HCT116 (cell line): ENCODE data around the gene SH2D2A. TPM values are rescaled to one million over a fixed set of nuclear protein-coding genes. Genes with fewer than 3 reads are reported as not detected.

Experiments
- ATAC-seq: fragments of 200-7000 bp; cut with Tn5 transposase; 2 replicates; pipeline ENCODE4 v1.9.1; 2020; ENCODE audit warnings: mild to moderate bottlenecking, moderate library complexity
- BruUV-seq: library from RNA; stranded (reverse); fragments of 400-500 nt; replicated peaks from 2 replicates; lab custom pipeline; 2021; lab: Mats Ljungman, UMichigan
- CTCF ChIA-PET: fragments of 300-600 bp; sonication (Branson Sonifier 250); formaldehyde crosslinking; loops from one replicate; lab custom pipeline; 2021; ENCODE audit warnings: antibody characterized with exemption; lab: Charles Lee
- POLR2A ChIA-PET: fragments of 300-600, 350-600 bp; sonication (Branson Sonifier 250); formaldehyde crosslinking; loops from one replicate; lab custom pipeline; 2021; ENCODE audit warnings: antibody characterized with exemption; lab: Charles Lee
- RAD21 ChIA-PET, 2 experiments: fragments of 300-600 bp; sonication (Branson Sonifier 250); formaldehyde crosslinking; loops; one replicate each; lab custom pipeline; 2023; ENCODE audit warnings: low total read pairs in 2 of 2; ENCODE audit not compliant: uncharacterized antibody in 2 of 2, unreplicated experiment in 2 of 2, low non-redundant PET in 1 of 2; lab: Charles Lee
- DNase-seq: peaks from one replicate; pipeline ENCODE4 v3.0.0-alpha.2; 2010; ENCODE audit warnings: low read depth, low spot score
- H2AFZ ChIP-seq: fragments of 200-600 bp; shearing (Covaris generic), sonication (generic); 2 replicates; pipeline ENCODE4 v1.6.1; 2017; ENCODE audit warnings: low read depth, mixed run types, mixed read lengths, antibody characterized with exemption, low read length; ENCODE audit not compliant: poor library complexity, severe bottlenecking
- H3K27ac ChIP-seq: 2 replicates; pipeline ENCODE4 v1.5.1; 2012; ENCODE audit warnings: low read depth, low read length
- H3K27me3 ChIP-seq: fragments of 200-600 bp; sonication (generic); 2 replicates; pipeline ENCODE4 v1.6.1; 2016; ENCODE audit warnings: mixed run types, low read length, mixed read lengths; ENCODE audit not compliant: insufficient read depth
- H3K36me3 ChIP-seq, 2 experiments: fragments of 200-500 bp in 1 of 2; fragments of 200-600 bp in 1 of 2; sonication (Bioruptor generic) in 1 of 2; sonication (generic) in 1 of 2; 2 replicates each; pipeline versions ENCODE4 v1.5.1 to v1.6.1; 2014 to 2016; ENCODE audit warnings: low read length in 2 of 2, inconsistent platforms in 1 of 2, mixed read lengths in 1 of 2, mixed run types in 1 of 2; ENCODE audit not compliant: insufficient read depth in 2 of 2, control insufficient read depth in 1 of 2
- H3K4me1 ChIP-seq, 2 experiments: fragments of 200-600 bp in 1 of 2; sonication (generic) in 1 of 2; 2 replicates each; pipeline versions ENCODE4 v1.5.1 to v1.6.1; 2012 to 2017; ENCODE audit warnings: low read length in 2 of 2, inconsistent platforms in 1 of 2, mild to moderate bottlenecking in 1 of 2, mixed read lengths in 1 of 2, mixed run types in 1 of 2, moderate library complexity in 1 of 2; ENCODE audit not compliant: insufficient read depth in 2 of 2, control insufficient read depth in 1 of 2
- H3K4me2 ChIP-seq: fragments of 200-600 bp; sonication (generic); 2 replicates; pipeline ENCODE4 v1.6.1; 2017; ENCODE audit warnings: mixed run types, low read length, mixed read lengths
- H3K4me3 ChIP-seq, 2 experiments: fragments of 200-600 bp in 1 of 2; sonication (generic) in 1 of 2; replicated peaks in 1 of 2; 2 replicates each; pipeline ENCODE4 v1.5.1; 2011 to 2016; ENCODE audit warnings: low read length in 2 of 2, control low read depth in 1 of 2, low read depth in 1 of 2, mild to moderate bottlenecking in 1 of 2, mixed read lengths in 1 of 2, mixed run types in 1 of 2
- H3K79me2 ChIP-seq: fragments of 200-600 bp; sonication (generic); 2 replicates; pipeline ENCODE4 v1.6.1; 2017; ENCODE audit warnings: mild to moderate bottlenecking, mixed run types, low read length, moderate library complexity, mixed read lengths; ENCODE audit not compliant: insufficient read depth
- H3K9ac ChIP-seq: fragments of 200-600 bp; sonication (generic); 2 replicates; pipeline ENCODE4 v1.6.1; 2016; ENCODE audit warnings: low read length, mixed read lengths
- H3K9me2 ChIP-seq: fragments of 200-600 bp; sonication (generic), shearing (Covaris generic); 2 replicates; pipeline ENCODE4 v1.6.1; 2017; ENCODE audit warnings: mixed run types, mild to moderate bottlenecking, moderate library complexity; ENCODE audit not compliant: insufficient read depth
- H3K9me3 ChIP-seq, 2 experiments: fragments of 200-500 bp in 1 of 2; fragments of 200-600 bp in 1 of 2; sonication (Bioruptor generic) in 1 of 2; sonication (generic) in 1 of 2; 2 replicates each; pipeline ENCODE4 v1.6.1; 2014 to 2017; ENCODE audit warnings: low read length in 2 of 2, mixed read lengths in 2 of 2, inconsistent platforms in 1 of 2, low read depth in 1 of 2, mild to moderate bottlenecking in 1 of 2, mixed run types in 1 of 2, moderate library complexity in 1 of 2; ENCODE audit not compliant: control insufficient read depth in 1 of 2, insufficient read depth in 1 of 2
- H4K20me1 ChIP-seq: fragments of 200-600 bp; sonication (generic), shearing (Covaris generic); 2 replicates; pipeline ENCODE4 v1.6.1; 2017; ENCODE audit warnings: mixed run types, mild to moderate bottlenecking, moderate library complexity; ENCODE audit not compliant: insufficient read depth
- CEBPB ChIP-seq: IDR thresholded peaks from 2 replicates; pipeline ENCODE4 v1.6.1; 2012; ENCODE audit warnings: low read depth
- JUND ChIP-seq: IDR thresholded peaks from 2 replicates; pipeline ENCODE4 v1.6.1; 2012
- POLR2A ChIP-seq: IDR thresholded peaks from 2 replicates; pipeline ENCODE4 v1.7.0; 2011; ENCODE audit warnings: borderline replicate concordance; ENCODE audit not compliant: insufficient read depth, insufficient read length; ENCODE audit errors: extremely low read depth
- RAD21 ChIP-seq: IDR thresholded peaks from 2 replicates; pipeline ENCODE4 v1.6.1; 2012; ENCODE audit warnings: low read depth, mild to moderate bottlenecking
- SRF ChIP-seq: IDR thresholded peaks from 2 replicates; pipeline ENCODE4 v1.6.1; 2012; ENCODE audit warnings: low read depth
- TCF7L2 ChIP-seq: IDR thresholded peaks from 2 replicates; pipeline ENCODE4 v1.7.0; 2011; ENCODE audit warnings: borderline replicate concordance, inconsistent platforms; ENCODE audit not compliant: insufficient read depth, insufficient read length; ENCODE audit errors: extremely low read depth
- YY1 ChIP-seq: IDR thresholded peaks from 2 replicates; pipeline ENCODE4 v1.6.1; 2011; ENCODE audit warnings: low read length, low read depth, moderate library complexity, mild to moderate bottlenecking; ENCODE audit not compliant: insufficient replicate concordance; ENCODE audit errors: extremely low read depth
- ZFX ChIP-seq: fragments of 450-650 bp; IDR thresholded peaks from 2 replicates; pipeline ENCODE4 v1.6.1; 2017
- ZNF274 ChIP-seq: fragments of 200-500 bp; sonication (Bioruptor generic); IDR thresholded peaks from 2 replicates; pipeline ENCODE4 v1.6.1; 2014; ENCODE audit warnings: mild to moderate bottlenecking, low read depth, low read length, inconsistent platforms
- intact Hi-C: fragments of 100-400 bp; cut with micrococcal nuclease; formaldehyde crosslinking; loops from 2 replicates; pipeline ENCODE4 v1.10.0; 2022
- total RNA-seq: library from RNA; stranded (reverse); gene quantifications from one replicate; pipeline ENCODE4 v1.2.1, GENCODE V29; 2021; ENCODE audit not compliant: unreplicated experiment
- TF ChIP-seq, protein P1 (sequence below), 3 experiments: fragments of 200-600 bp in 1 of 3; sonication (generic) in 1 of 3; IDR thresholded peaks in 2 of 3; conservative IDR thresholded peaks in 1 of 3; 2 replicates each; pipeline ENCODE4 v1.5.1; 2012 to 2017; ENCODE audit warnings: low read depth in 2 of 3, low read length in 2 of 3, antibody characterized with exemption in 1 of 3, borderline replicate concordance in 1 of 3, control low read depth in 1 of 3, mild to moderate bottlenecking in 1 of 3, mixed read lengths in 1 of 3, mixed run types in 1 of 3, moderate library complexity in 1 of 3; ENCODE audit not compliant: insufficient read depth in 1 of 3
- TF ChIP-seq, protein P2 (sequence below): IDR thresholded peaks from 2 replicates; pipeline ENCODE4 v1.6.1; 2012; ENCODE audit warnings: low read depth
- TF ChIP-seq, protein P3 (sequence below): IDR thresholded peaks from 2 replicates; pipeline ENCODE4 v1.6.1; 2011; ENCODE audit warnings: mild to moderate bottlenecking, low read length, moderate library complexity; ENCODE audit not compliant: insufficient replicate concordance; ENCODE audit errors: extremely low read depth

Gene SH2D2A
- total RNA-seq, 1 experiment from 2014 or later: 4.8 TPM

DNA sequence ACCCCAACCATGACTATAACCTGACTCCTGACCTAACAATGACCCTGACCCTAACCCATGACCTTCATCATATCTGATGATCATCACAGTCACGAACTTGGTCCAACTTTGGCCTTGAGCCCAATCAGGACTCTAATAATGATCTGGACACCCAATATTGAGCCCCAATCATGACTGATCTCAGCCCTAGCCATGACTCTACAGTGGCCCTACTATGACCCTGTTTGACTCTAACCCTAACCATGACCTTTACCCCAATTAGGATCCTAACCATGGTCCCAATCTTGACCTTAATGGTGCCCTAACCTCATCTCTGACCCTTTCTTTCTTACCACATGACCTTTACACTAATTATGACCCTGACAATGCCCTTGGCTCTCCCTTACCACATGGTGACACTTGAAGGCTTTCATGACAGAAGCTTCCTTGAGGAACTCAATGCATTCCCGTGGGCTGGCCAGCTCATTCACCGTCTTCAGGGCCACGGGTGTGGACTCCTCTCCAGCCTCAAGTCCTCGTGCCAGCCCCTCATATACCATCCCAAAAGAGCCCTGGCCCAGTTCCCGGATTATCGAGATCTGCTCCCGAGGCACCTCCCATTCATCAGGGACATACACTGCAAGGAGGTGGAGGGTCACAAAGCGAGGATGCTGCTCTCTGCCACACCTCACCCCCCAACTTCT, 26.1 kb upstream of the SH2D2A start:
- Histone ChIP-seq H3K4me2 (no peak overlapping the region), H3K9ac (no peak overlapping the region), H3K9me3 (no peaks in the 10 kb centered on the region), H3K9me2 (no peaks in the 10 kb centered on the region), H3K27ac (no peak overlapping the region), H3K4me3 (no peak overlapping the region), H3K4me1 (no peaks in the 10 kb centered on the region), H2AFZ (no peak overlapping the region), H3K79me2 (no peaks in the 10 kb centered on the region), H3K36me3 (no peaks in the 10 kb centered on the region), H3K27me3 (no peaks in the 10 kb centered on the region), H4K20me1 (no peaks in the 10 kb centered on the region)
- ChIA-PET RAD21 (no interaction called here), POLR2A (no interaction called here), CTCF (no interaction called here)
- ATAC-seq (no peak), DNase-seq (no peak)
- TF ChIP-seq, protein P1, sequence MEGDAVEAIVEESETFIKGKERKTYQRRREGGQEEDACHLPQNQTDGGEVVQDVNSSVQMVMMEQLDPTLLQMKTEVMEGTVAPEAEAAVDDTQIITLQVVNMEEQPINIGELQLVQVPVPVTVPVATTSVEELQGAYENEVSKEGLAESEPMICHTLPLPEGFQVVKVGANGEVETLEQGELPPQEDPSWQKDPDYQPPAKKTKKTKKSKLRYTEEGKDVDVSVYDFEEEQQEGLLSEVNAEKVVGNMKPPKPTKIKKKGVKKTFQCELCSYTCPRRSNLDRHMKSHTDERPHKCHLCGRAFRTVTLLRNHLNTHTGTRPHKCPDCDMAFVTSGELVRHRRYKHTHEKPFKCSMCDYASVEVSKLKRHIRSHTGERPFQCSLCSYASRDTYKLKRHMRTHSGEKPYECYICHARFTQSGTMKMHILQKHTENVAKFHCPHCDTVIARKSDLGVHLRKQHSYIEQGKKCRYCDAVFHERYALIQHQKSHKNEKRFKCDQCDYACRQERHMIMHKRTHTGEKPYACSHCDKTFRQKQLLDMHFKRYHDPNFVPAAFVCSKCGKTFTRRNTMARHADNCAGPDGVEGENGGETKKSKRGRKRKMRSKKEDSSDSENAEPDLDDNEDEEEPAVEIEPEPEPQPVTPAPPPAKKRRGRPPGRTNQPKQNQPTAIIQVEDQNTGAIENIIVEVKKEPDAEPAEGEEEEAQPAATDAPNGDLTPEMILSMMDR (IDR thresholded peaks at IDR 0.05 in 2 of 3, conservative IDR thresholded peaks at IDR 0.05 in 1 of 3; ENCODE audit: borderline replicate concordance in 1 of 3, insufficient read depth in 1 of 3, low read depth in 2 of 3, low read length in 2 of 3): no peak
- TF ChIP-seq CEBPB (no peak), JUND (no peak), TCF7L2 (no peak), RAD21 (no peak), YY1 (no peak), SRF (no peak), POLR2A (no peak), ZNF274 (no peak), ZFX (no peak)
- TF ChIP-seq, protein P2, sequence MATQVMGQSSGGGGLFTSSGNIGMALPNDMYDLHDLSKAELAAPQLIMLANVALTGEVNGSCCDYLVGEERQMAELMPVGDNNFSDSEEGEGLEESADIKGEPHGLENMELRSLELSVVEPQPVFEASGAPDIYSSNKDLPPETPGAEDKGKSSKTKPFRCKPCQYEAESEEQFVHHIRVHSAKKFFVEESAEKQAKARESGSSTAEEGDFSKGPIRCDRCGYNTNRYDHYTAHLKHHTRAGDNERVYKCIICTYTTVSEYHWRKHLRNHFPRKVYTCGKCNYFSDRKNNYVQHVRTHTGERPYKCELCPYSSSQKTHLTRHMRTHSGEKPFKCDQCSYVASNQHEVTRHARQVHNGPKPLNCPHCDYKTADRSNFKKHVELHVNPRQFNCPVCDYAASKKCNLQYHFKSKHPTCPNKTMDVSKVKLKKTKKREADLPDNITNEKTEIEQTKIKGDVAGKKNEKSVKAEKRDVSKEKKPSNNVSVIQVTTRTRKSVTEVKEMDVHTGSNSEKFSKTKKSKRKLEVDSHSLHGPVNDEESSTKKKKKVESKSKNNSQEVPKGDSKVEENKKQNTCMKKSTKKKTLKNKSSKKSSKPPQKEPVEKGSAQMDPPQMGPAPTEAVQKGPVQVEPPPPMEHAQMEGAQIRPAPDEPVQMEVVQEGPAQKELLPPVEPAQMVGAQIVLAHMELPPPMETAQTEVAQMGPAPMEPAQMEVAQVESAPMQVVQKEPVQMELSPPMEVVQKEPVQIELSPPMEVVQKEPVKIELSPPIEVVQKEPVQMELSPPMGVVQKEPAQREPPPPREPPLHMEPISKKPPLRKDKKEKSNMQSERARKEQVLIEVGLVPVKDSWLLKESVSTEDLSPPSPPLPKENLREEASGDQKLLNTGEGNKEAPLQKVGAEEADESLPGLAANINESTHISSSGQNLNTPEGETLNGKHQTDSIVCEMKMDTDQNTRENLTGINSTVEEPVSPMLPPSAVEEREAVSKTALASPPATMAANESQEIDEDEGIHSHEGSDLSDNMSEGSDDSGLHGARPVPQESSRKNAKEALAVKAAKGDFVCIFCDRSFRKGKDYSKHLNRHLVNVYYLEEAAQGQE: no peak
- TF ChIP-seq, protein P3, sequence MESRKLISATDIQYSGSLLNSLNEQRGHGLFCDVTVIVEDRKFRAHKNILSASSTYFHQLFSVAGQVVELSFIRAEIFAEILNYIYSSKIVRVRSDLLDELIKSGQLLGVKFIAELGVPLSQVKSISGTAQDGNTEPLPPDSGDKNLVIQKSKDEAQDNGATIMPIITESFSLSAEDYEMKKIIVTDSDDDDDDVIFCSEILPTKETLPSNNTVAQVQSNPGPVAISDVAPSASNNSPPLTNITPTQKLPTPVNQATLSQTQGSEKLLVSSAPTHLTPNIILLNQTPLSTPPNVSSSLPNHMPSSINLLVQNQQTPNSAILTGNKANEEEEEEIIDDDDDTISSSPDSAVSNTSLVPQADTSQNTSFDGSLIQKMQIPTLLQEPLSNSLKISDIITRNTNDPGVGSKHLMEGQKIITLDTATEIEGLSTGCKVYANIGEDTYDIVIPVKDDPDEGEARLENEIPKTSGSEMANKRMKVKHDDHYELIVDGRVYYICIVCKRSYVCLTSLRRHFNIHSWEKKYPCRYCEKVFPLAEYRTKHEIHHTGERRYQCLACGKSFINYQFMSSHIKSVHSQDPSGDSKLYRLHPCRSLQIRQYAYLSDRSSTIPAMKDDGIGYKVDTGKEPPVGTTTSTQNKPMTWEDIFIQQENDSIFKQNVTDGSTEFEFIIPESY: no peak
- BruUV-seq: no TSS peak
- intact Hi-C loops: no loop called here
